ENCODE results near the gene ACP3. TPM values are rescaled to one million over a fixed set of nuclear protein-coding genes. Genes with fewer than 3 reads are reported as not detected.
A peak's percentile ranks its signal among the peaks of the same experiment; 100 is the strongest.

The ACP3 gene
- not detected in 3 replicates for total RNA-seq
- long read RNA-seq: 0 reads

GRCh38 chr3:132317229-132317948 lies at the start of gene ACP3:
Gene ACP3, plus strand, starts transcription at chr3:132317407. Its CDS starts 50 bp downstream, at chr3:132317457.
- Mint-ChIP-seq H3K27ac (ENCODE audit: unreplicated experiment) (no peak within 1 kb of the TSS), H3K4me1 (ENCODE audit: low read depth) (peaks cover 7% of the 10 kb centered on the region), H3K27me3 (ENCODE audit: low read depth) (peaks cover 16% of the 10 kb centered on the region), H3K9me3 (ENCODE audit: low read depth) (no peaks in the 10 kb centered on the region), H3K4me3 (ENCODE audit: unreplicated experiment) (no peak within 1 kb of the TSS), H3K36me3 (ENCODE audit: low read depth) (no peaks in the 10 kb centered on the region)
- no peak for TF ChIP-seq CTCF (IDR thresholded peaks at IDR 0.05)
- DNase-seq (ENCODE audit: low spot score): no peak

- no peak overlapping the region for H3K27ac Mint-ChIP-seq (ENCODE audit: unreplicated experiment)
- no peaks in the 10 kb centered on the region for H3K9me3 Mint-ChIP-seq (ENCODE audit: low read depth)
- H3K4me1 Mint-ChIP-seq (ENCODE audit: low read depth): no peaks in the 10 kb centered on the region
- peaks cover 13% of the 10 kb centered on the region for H3K27me3 Mint-ChIP-seq (ENCODE audit: low read depth)
- peak; percentile 62 for TF ChIP-seq CTCF (IDR thresholded peaks at IDR 0.05)
- H3K36me3 Mint-ChIP-seq (ENCODE audit: low read depth): no peaks in the 10 kb centered on the region
- no peak for DNase-seq (ENCODE audit: low spot score)
- H3K4me3 Mint-ChIP-seq (ENCODE audit: unreplicated experiment): no peak overlapping the region
Measured at GRCh38 chr3:132268956-132269355, 48.3 kb upstream of the ACP3 start.

- no peak overlapping the region for H3K4me3 Mint-ChIP-seq (ENCODE audit: unreplicated experiment)
- no peaks in the 10 kb centered on the region for H3K36me3 Mint-ChIP-seq (ENCODE audit: low read depth)
- TF ChIP-seq CTCF (IDR thresholded peaks at IDR 0.05): no peak
- peaks cover 10% of the 10 kb centered on the region for H3K27me3 Mint-ChIP-seq (ENCODE audit: low read depth)
- DNase-seq (ENCODE audit: low spot score): no peak
- no peaks in the 10 kb centered on the region for H3K4me1 Mint-ChIP-seq (ENCODE audit: low read depth)
- H3K9me3 Mint-ChIP-seq (ENCODE audit: low read depth): peaks cover 4% of the 10 kb centered on the region
- H3K27ac Mint-ChIP-seq (ENCODE audit: unreplicated experiment): no peak overlapping the region
Measured at GRCh38 chr3:132273036-132273435, 44.2 kb upstream of the ACP3 start.

- Mint-ChIP-seq H3K27ac (ENCODE audit: unreplicated experiment) (no peak overlapping the region), H3K4me3 (ENCODE audit: unreplicated experiment) (no peak overlapping the region), H3K9me3 (ENCODE audit: low read depth) (peaks cover 4% of the 10 kb centered on the region), H3K4me1 (ENCODE audit: low read depth) (no peaks in the 10 kb centered on the region), H3K36me3 (ENCODE audit: low read depth) (no peaks in the 10 kb centered on the region), H3K27me3 (ENCODE audit: low read depth) (peaks cover 10% of the 10 kb centered on the region)
- DNase-seq (ENCODE audit: low spot score): no peak
- TF ChIP-seq CTCF (IDR thresholded peaks at IDR 0.05): no peak
Measured at GRCh38 chr3:132276228-132276906, 40.8 kb upstream of the ACP3 start.

- Mint-ChIP-seq H3K4me3 (ENCODE audit: unreplicated experiment) (no peak overlapping the region), H3K27ac (ENCODE audit: unreplicated experiment) (no peak overlapping the region), H3K4me1 (ENCODE audit: low read depth) (no peaks in the 10 kb centered on the region), H3K36me3 (ENCODE audit: low read depth) (no peaks in the 10 kb centered on the region), H3K27me3 (ENCODE audit: low read depth) (peaks cover 6% of the 10 kb centered on the region), H3K9me3 (ENCODE audit: low read depth) (peaks cover 4% of the 10 kb centered on the region)
- no peak for TF ChIP-seq CTCF (IDR thresholded peaks at IDR 0.05)
- DNase-seq (ENCODE audit: low spot score): no peak
Measured at GRCh38 chr3:132279030-132279429, 38.2 kb upstream of the ACP3 start.

All from chondrocyte (in vitro differentiated cells).